GM06990 (cell line): Measurements from ENCODE around the gene KRTAP21-1.

Experiments used
- DNase-seq: peaks from one replicate; pipeline ENCODE4 v3.0.0-alpha.2; 2011; ENCODE audit not compliant: insufficient read length; ENCODE audit errors: extremely low read depth
- H3K27me3 ChIP-seq: replicated peaks from 2 replicates; pipeline ENCODE4 v1.6.0; 2011; ENCODE audit warnings: low read length; ENCODE audit not compliant: control insufficient read depth, insufficient read depth
- H3K36me3 ChIP-seq: 2 replicates; pipeline ENCODE4 v1.5.1; 2011; ENCODE audit warnings: low read length; ENCODE audit not compliant: control insufficient read depth, insufficient read depth
- H3K4me3 ChIP-seq: replicated peaks from 2 replicates; pipeline ENCODE4 v1.5.1; 2011; ENCODE audit warnings: low read depth, mild to moderate bottlenecking, control low read depth, low read length
- TF ChIP-seq, protein P1 (sequence below): IDR thresholded peaks from 2 replicates; pipeline ENCODE4 v1.5.1; 2011; ENCODE audit warnings: low read length, control low read depth, mild to moderate bottlenecking, inconsistent platforms; ENCODE audit not compliant: insufficient read depth, poor library complexity, severe bottlenecking

KRTAP21-1 gene

GRCh38 chr21:30710499-30710898, 44.7 kb downstream of the KRTAP21-1 start:
- TF ChIP-seq, protein P1, sequence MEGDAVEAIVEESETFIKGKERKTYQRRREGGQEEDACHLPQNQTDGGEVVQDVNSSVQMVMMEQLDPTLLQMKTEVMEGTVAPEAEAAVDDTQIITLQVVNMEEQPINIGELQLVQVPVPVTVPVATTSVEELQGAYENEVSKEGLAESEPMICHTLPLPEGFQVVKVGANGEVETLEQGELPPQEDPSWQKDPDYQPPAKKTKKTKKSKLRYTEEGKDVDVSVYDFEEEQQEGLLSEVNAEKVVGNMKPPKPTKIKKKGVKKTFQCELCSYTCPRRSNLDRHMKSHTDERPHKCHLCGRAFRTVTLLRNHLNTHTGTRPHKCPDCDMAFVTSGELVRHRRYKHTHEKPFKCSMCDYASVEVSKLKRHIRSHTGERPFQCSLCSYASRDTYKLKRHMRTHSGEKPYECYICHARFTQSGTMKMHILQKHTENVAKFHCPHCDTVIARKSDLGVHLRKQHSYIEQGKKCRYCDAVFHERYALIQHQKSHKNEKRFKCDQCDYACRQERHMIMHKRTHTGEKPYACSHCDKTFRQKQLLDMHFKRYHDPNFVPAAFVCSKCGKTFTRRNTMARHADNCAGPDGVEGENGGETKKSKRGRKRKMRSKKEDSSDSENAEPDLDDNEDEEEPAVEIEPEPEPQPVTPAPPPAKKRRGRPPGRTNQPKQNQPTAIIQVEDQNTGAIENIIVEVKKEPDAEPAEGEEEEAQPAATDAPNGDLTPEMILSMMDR = no peak
- H3K36me3 ChIP-seq = no peaks in the 10 kb centered on the region
- H3K4me3 ChIP-seq = no peak overlapping the region
- H3K27me3 ChIP-seq = no peaks in the 10 kb centered on the region
- no peak for DNase-seq

- TF ChIP-seq, protein P1 = no peak
- Histone ChIP-seq H3K4me3 (no peak overlapping the region), H3K36me3 (no peaks in the 10 kb centered on the region), H3K27me3 (no peaks in the 10 kb centered on the region)
- DNase-seq = no peak
These were observed 47.8 kb downstream of the KRTAP21-1 start for GRCh38 chr21:30707409-30707808.
